ENCODE measurements around the gene NOCT. TPM values are rescaled to one million over a fixed set of nuclear protein-coding genes. Genes with fewer than 3 reads are reported as not detected.
"Not testable (repeated sequence)": the region's sequence is repeated elsewhere in the genome, so short reads cannot be mapped to it uniquely, and the experiment has no call there.

NOCT gene
- polyA plus RNA-seq, 1 donor (not counting 4 experiments of a cell fraction or from before 2014, with no cell fraction given) = 12.6 TPM

DNA sequence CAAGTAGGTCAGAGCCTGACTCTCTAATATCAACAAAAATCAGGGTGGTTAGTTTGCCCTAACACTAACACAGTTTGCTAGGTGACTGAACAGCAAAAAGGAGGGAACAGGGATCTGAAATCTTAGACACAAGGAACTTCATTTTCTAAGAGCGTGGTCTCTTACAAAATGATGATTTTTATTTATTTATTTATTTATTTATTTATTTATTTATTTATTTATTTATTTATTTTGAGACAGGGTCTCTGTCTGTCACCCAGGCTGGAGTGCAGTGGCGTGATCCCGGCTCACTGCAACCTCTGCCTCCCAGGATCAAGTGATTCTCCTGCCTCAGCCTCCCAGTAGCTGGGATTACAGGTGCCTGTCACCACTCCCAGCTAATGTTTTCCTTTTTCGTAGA is 11.9 kb upstream of the NOCT start:
- H3K27ac ChIP-seq (ENCODE audit: control insufficient read depth, insufficient read depth, low read length); H3K4me1 ChIP-seq (ENCODE audit: control insufficient read depth, extremely low read depth, insufficient read depth, low read length); FAIRE-seq; H3K9me1 ChIP-seq (ENCODE audit: control insufficient read depth, extremely low read depth, insufficient read depth, low read length); H4K20me1 ChIP-seq (ENCODE audit: control insufficient read depth, extremely low read depth, insufficient read depth, low read length); H3K9me3 ChIP-seq (ENCODE audit: control insufficient read depth, low read depth, low read length); H3K4me3 ChIP-seq (ENCODE audit: control insufficient read depth in 2 of 3, extremely low read depth in 1 of 3, insufficient read depth in 2 of 3, low read depth in 1 of 3, low read length in 3 of 3); H3K27me3 ChIP-seq (ENCODE audit: control insufficient read depth, extremely low read depth, insufficient read depth, low read length); H2AFZ ChIP-seq (ENCODE audit: control insufficient read depth, low read length); dilution Hi-C loops (cut with MboI; ENCODE audit: extremely low pct_ligation_motif_present, low sequenced_read_pairs); H3K79me2 ChIP-seq (ENCODE audit: control insufficient read depth, insufficient read depth, low read length); H3K4me2 ChIP-seq (ENCODE audit: control insufficient read depth, extremely low read depth, insufficient read depth, low read depth, low read length); DNase-seq (ENCODE audit: low read depth, low spot score); H3K9ac ChIP-seq (ENCODE audit: control insufficient read depth, extremely low read depth, insufficient read depth, low read length); H3K36me3 ChIP-seq (ENCODE audit: control insufficient read depth in 2 of 2, extremely low read depth in 1 of 2, insufficient read depth in 2 of 2, low read length in 2 of 2): not testable (repeated sequence)

DNA sequence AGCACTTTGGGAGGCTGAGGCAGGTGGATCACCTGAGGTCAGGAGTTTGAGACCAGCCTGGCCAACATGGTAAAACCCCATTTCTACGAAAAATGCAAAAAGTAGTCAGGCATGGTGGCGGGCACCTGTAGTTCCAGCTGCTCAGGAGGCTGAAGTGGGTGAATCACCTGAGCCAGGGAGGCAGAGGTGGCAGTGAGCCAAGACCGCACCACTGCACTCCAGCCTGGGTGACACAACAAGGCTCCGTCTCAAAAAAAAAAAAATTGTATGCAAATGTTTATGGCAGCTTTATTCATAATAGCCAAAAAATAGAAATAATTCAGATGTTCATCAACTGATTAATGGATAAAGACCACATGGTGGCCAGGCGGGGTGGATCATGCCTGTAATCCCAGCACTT is 9.8 kb upstream of the NOCT start:
- Histone ChIP-seq H3K9ac (ENCODE audit: control insufficient read depth, extremely low read depth, insufficient read depth, low read length) (no peak overlapping the region), H4K20me1 (ENCODE audit: control insufficient read depth, extremely low read depth, insufficient read depth, low read length) (no peaks in the 10 kb centered on the region), H3K36me3 (ENCODE audit: control insufficient read depth in 2 of 2, extremely low read depth in 1 of 2, insufficient read depth in 2 of 2, low read length in 2 of 2) (no peaks in the 10 kb centered on the region), H3K4me2 (ENCODE audit: control insufficient read depth, extremely low read depth, insufficient read depth, low read depth, low read length) (no peak overlapping the region), H3K79me2 (ENCODE audit: control insufficient read depth, insufficient read depth, low read length) (no peaks in the 10 kb centered on the region), H3K4me1 (ENCODE audit: control insufficient read depth, extremely low read depth, insufficient read depth, low read length) (no peaks in the 10 kb centered on the region), H3K27me3 (ENCODE audit: control insufficient read depth, extremely low read depth, insufficient read depth, low read length) (no peaks in the 10 kb centered on the region), H3K9me1 (ENCODE audit: control insufficient read depth, extremely low read depth, insufficient read depth, low read length) (no peaks in the 10 kb centered on the region), H3K9me3 (ENCODE audit: control insufficient read depth, low read depth, low read length) (no peaks in the 10 kb centered on the region), H2AFZ (ENCODE audit: control insufficient read depth, low read length) (no peak overlapping the region), H3K27ac (ENCODE audit: control insufficient read depth, insufficient read depth, low read length) (no peak overlapping the region), H3K4me3 (ENCODE audit: control insufficient read depth in 2 of 3, extremely low read depth in 1 of 3, insufficient read depth in 2 of 3, low read depth in 1 of 3, low read length in 3 of 3) (no peak overlapping the region)
- TF ChIP-seq, protein P1, sequence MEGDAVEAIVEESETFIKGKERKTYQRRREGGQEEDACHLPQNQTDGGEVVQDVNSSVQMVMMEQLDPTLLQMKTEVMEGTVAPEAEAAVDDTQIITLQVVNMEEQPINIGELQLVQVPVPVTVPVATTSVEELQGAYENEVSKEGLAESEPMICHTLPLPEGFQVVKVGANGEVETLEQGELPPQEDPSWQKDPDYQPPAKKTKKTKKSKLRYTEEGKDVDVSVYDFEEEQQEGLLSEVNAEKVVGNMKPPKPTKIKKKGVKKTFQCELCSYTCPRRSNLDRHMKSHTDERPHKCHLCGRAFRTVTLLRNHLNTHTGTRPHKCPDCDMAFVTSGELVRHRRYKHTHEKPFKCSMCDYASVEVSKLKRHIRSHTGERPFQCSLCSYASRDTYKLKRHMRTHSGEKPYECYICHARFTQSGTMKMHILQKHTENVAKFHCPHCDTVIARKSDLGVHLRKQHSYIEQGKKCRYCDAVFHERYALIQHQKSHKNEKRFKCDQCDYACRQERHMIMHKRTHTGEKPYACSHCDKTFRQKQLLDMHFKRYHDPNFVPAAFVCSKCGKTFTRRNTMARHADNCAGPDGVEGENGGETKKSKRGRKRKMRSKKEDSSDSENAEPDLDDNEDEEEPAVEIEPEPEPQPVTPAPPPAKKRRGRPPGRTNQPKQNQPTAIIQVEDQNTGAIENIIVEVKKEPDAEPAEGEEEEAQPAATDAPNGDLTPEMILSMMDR (optimal IDR thresholded peaks at IDR 0.05 in 1 of 3, IDR thresholded peaks at IDR 0.05 in 1 of 3, conservative IDR thresholded peaks at IDR 0.05 in 1 of 3; ENCODE audit: extremely low read depth in 1 of 3, insufficient read depth in 2 of 3, low read length in 3 of 3) = no peak
- no peak for TF ChIP-seq EZH2 (IDR thresholded peaks at IDR 0.05; ENCODE audit: low read length)
- dilution Hi-C loops (cut with MboI; ENCODE audit: extremely low pct_ligation_motif_present, low sequenced_read_pairs) = no loop called here
- FAIRE-seq (no peak), DNase-seq (ENCODE audit: low read depth, low spot score) (no peak)

DNA sequence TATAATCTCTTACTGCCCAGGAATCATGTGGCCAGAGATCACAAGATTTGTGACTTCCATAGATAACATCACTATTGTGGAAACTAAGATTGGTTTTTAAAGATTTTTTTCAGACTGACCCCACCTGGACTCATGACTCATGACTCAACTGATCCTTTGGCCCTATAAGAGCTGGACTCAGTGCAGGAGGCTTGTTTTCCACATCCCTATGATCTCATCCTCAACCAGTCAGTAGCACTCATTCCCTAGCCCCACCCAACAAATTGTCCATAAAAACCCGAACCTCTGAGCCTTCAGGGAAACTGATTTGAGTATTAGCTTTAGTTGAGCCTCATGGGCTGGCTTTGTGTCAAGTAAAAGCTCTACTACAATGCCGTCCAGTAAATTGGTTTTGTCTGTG is 7.9 kb upstream of the NOCT start:
- Histone ChIP-seq H3K4me2 (ENCODE audit: control insufficient read depth, extremely low read depth, insufficient read depth, low read depth, low read length) (no peak overlapping the region), H2AFZ (ENCODE audit: control insufficient read depth, low read length) (no peak overlapping the region), H3K4me3 (ENCODE audit: control insufficient read depth in 2 of 3, extremely low read depth in 1 of 3, insufficient read depth in 2 of 3, low read depth in 1 of 3, low read length in 3 of 3) (no peak overlapping the region), H3K4me1 (ENCODE audit: control insufficient read depth, extremely low read depth, insufficient read depth, low read length) (no peaks in the 10 kb centered on the region), H3K27me3 (ENCODE audit: control insufficient read depth, extremely low read depth, insufficient read depth, low read length) (no peaks in the 10 kb centered on the region), H3K9ac (ENCODE audit: control insufficient read depth, extremely low read depth, insufficient read depth, low read length) (no peak overlapping the region), H3K36me3 (ENCODE audit: control insufficient read depth in 2 of 2, extremely low read depth in 1 of 2, insufficient read depth in 2 of 2, low read length in 2 of 2) (no peaks in the 10 kb centered on the region), H4K20me1 (ENCODE audit: control insufficient read depth, extremely low read depth, insufficient read depth, low read length) (no peaks in the 10 kb centered on the region), H3K27ac (ENCODE audit: control insufficient read depth, insufficient read depth, low read length) (no peak overlapping the region), H3K79me2 (ENCODE audit: control insufficient read depth, insufficient read depth, low read length) (no peaks in the 10 kb centered on the region), H3K9me1 (ENCODE audit: control insufficient read depth, extremely low read depth, insufficient read depth, low read length) (no peaks in the 10 kb centered on the region), H3K9me3 (ENCODE audit: control insufficient read depth, low read depth, low read length) (no peaks in the 10 kb centered on the region)
- no peak for DNase-seq (ENCODE audit: low read depth, low spot score)
- FAIRE-seq = no peak
- dilution Hi-C loops (cut with MboI; ENCODE audit: extremely low pct_ligation_motif_present, low sequenced_read_pairs) = no loop called here
- TF ChIP-seq, protein P1 (optimal IDR thresholded peaks at IDR 0.05 in 1 of 3, IDR thresholded peaks at IDR 0.05 in 1 of 3, conservative IDR thresholded peaks at IDR 0.05 in 1 of 3; ENCODE audit: extremely low read depth in 1 of 3, insufficient read depth in 2 of 3, low read length in 3 of 3) = no peak
- no peak for TF ChIP-seq EZH2 (IDR thresholded peaks at IDR 0.05; ENCODE audit: low read length)

DNA sequence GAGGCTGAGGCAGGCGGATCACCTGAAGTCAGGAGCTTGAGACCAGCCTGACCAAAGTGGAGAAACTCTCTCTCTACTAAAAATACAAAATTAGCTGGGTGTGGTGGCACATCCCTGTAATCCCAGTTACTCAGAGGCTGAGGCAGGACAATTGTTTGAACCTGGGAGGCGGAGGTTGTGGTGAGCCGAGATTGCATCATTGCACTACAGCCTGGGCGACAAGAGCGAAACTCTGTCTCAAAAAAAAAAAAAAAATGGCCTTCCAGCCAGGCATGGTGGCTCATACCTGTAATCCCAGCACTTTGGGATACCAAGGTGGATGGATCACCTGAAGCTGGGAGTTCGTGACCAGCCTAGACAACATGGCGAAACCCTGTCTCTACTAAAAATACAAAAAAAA is 7.3 kb upstream of the NOCT start:
- H3K4me1 ChIP-seq (ENCODE audit: control insufficient read depth, extremely low read depth, insufficient read depth, low read length); H2AFZ ChIP-seq (ENCODE audit: control insufficient read depth, low read length); H4K20me1 ChIP-seq (ENCODE audit: control insufficient read depth, extremely low read depth, insufficient read depth, low read length); H3K27me3 ChIP-seq (ENCODE audit: control insufficient read depth, extremely low read depth, insufficient read depth, low read length); DNase-seq (ENCODE audit: low read depth, low spot score); H3K9me3 ChIP-seq (ENCODE audit: control insufficient read depth, low read depth, low read length); dilution Hi-C loops (cut with MboI; ENCODE audit: extremely low pct_ligation_motif_present, low sequenced_read_pairs); H3K4me3 ChIP-seq (ENCODE audit: control insufficient read depth in 2 of 3, extremely low read depth in 1 of 3, insufficient read depth in 2 of 3, low read depth in 1 of 3, low read length in 3 of 3); FAIRE-seq; H3K79me2 ChIP-seq (ENCODE audit: control insufficient read depth, insufficient read depth, low read length); H3K36me3 ChIP-seq (ENCODE audit: control insufficient read depth in 2 of 2, extremely low read depth in 1 of 2, insufficient read depth in 2 of 2, low read length in 2 of 2); H3K9me1 ChIP-seq (ENCODE audit: control insufficient read depth, extremely low read depth, insufficient read depth, low read length); H3K4me2 ChIP-seq (ENCODE audit: control insufficient read depth, extremely low read depth, insufficient read depth, low read depth, low read length); H3K9ac ChIP-seq (ENCODE audit: control insufficient read depth, extremely low read depth, insufficient read depth, low read length); H3K27ac ChIP-seq (ENCODE audit: control insufficient read depth, insufficient read depth, low read length): not testable (repeated sequence)

All from keratinocyte (primary cell).